ENCODE results near the gene ZNF544. TPM values are rescaled to one million over a fixed set of nuclear protein-coding genes. Genes with fewer than 3 reads are reported as not detected.

Gene ZNF544
- total RNA-seq, 6 experiments from 2014 or later = 6.1 to 16.5 (median 10.7) TPM

DNA sequence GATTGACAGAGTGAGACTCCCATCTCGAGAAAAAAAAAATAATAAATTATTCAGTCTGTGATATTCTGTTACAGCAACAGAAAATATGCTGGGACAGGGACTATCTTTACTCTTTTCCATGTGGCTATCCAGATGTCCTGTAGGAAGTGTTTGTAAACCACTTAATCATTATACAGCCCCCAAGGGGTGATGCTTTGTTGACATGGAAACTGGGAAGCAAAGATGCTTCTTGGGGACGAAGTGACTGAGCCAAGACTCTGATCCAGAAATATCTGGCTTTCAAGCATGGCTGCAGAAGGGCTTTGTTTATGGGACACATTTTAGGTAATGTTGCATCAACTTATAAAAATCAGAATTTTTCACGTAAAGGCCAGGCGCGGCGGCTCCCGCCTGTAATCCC lies 55.5 kb downstream of the ZNF544 start:
- Histone ChIP-seq H3K36me3 (peaks cover 0 to 27% (median 10%) of the 10 kb centered on the region in 4 donors), H3K9me3 (no peaks in the 10 kb centered on the region), H3K4me3 (no peak overlapping the region), H3K27me3 (no peaks in the 10 kb centered on the region), H3K4me1 (peaks cover 0 to 3% (median 0%) of the 10 kb centered on the region in 4 donors), H3K27ac (no peak overlapping the region)
- ATAC-seq (no peak), DNase-seq (no peak)
- intact Hi-C loops (cut with DNase I) = no loop called here
- WGBS (ENCODE audit: insufficient coverage, low coverage, low lambda C conversion rate, missing lambda C conversion rate) = 95% methylated on average over 7 of the region's 7 CpGs
- TF ChIP-seq, protein P1, sequence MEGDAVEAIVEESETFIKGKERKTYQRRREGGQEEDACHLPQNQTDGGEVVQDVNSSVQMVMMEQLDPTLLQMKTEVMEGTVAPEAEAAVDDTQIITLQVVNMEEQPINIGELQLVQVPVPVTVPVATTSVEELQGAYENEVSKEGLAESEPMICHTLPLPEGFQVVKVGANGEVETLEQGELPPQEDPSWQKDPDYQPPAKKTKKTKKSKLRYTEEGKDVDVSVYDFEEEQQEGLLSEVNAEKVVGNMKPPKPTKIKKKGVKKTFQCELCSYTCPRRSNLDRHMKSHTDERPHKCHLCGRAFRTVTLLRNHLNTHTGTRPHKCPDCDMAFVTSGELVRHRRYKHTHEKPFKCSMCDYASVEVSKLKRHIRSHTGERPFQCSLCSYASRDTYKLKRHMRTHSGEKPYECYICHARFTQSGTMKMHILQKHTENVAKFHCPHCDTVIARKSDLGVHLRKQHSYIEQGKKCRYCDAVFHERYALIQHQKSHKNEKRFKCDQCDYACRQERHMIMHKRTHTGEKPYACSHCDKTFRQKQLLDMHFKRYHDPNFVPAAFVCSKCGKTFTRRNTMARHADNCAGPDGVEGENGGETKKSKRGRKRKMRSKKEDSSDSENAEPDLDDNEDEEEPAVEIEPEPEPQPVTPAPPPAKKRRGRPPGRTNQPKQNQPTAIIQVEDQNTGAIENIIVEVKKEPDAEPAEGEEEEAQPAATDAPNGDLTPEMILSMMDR (IDR thresholded peaks at IDR 0.05) = no peak
- no peak for TF ChIP-seq POLR2A (IDR thresholded peaks at IDR 0.05)

DNA sequence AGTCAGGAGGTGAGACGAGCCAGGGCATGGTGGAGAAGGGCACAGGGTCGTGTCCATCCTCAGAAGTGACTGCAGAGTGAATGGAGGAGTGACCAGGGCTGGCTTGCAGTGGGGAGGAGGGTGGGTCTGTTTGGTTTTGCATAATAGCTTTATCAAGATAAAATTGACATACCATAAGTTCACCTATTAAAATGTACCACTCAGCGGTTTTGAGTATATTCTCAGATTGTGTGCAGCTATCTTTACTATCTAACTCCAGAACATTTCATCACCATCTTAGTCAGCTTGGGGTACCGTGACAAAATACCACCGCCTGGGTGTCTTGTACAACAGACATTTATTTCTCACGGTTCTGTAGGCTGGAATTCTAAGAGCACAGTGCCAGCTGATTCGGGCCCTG lies 63.2 kb downstream of the ZNF544 start:
- DNase-seq = no peak
- TF ChIP-seq POLR2A (IDR thresholded peaks at IDR 0.05) = no peak
- TF ChIP-seq, protein P1 (IDR thresholded peaks at IDR 0.05) = no peak
- H3K27me3 ChIP-seq = no peaks in the 10 kb centered on the region
- H3K4me1 ChIP-seq = no peaks in the 10 kb centered on the region
- no peak for ATAC-seq
- H3K36me3 ChIP-seq = peaks cover 0 to 39% (median 14%) of the 10 kb centered on the region in 4 donors
- H3K9me3 ChIP-seq = peaks cover 0 to 3% (median 0%) of the 10 kb centered on the region in 4 donors
- H3K27ac ChIP-seq = no peak overlapping the region
- no peak overlapping the region for H3K4me3 ChIP-seq
- intact Hi-C loops (cut with DNase I) = no loop called here
- 93% methylated on average over 6 of the region's 7 CpGs for WGBS (ENCODE audit: insufficient coverage, low coverage, low lambda C conversion rate, missing lambda C conversion rate)

DNA sequence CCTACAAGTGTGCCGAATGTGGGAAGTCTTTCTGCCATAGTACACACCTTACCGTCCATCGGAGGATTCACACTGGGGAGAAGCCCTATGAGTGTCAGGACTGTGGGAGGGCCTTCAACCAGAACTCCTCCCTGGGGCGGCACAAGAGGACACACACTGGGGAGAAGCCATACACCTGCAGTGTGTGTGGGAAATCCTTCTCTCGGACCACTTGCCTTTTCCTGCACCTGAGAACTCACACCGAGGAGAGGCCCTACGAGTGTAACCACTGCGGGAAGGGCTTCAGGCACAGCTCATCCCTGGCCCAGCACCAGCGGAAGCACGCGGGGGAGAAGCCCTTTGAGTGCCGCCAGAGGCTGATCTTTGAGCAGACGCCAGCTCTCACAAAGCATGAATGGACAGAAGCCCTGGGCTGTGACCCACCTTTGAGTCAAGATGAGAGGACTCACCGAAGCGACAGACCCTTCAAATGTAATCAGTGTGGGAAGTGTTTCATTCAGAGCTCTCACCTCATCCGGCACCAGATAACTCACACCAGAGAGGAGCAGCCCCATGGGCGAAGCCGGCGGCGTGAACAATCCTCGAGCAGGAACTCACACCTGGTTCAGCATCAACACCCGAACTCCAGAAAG lies 66.1 kb downstream of the ZNF544 start:
- TF ChIP-seq POLR2A (IDR thresholded peaks at IDR 0.05) = no peak
- TF ChIP-seq, protein P1 (IDR thresholded peaks at IDR 0.05) = no peak
- ATAC-seq (no peak), DNase-seq (no peak)
- no peaks in the 10 kb centered on the region for H3K27me3 ChIP-seq
- H3K4me3 ChIP-seq = no peak overlapping the region
- peaks cover 0 to 3% (median 0%) of the 10 kb centered on the region in 4 donors for H3K9me3 ChIP-seq
- intact Hi-C loops (cut with DNase I) = no loop called here
- H3K4me1 ChIP-seq = no peaks in the 10 kb centered on the region
- H3K36me3 ChIP-seq = peaks cover 0 to 28% (median 9%) of the 10 kb centered on the region in 4 donors
- no peak overlapping the region for H3K27ac ChIP-seq
- 96% methylated on average over 8 of the region's 22 CpGs for WGBS (ENCODE audit: insufficient coverage, low coverage, low lambda C conversion rate, missing lambda C conversion rate)

DNA sequence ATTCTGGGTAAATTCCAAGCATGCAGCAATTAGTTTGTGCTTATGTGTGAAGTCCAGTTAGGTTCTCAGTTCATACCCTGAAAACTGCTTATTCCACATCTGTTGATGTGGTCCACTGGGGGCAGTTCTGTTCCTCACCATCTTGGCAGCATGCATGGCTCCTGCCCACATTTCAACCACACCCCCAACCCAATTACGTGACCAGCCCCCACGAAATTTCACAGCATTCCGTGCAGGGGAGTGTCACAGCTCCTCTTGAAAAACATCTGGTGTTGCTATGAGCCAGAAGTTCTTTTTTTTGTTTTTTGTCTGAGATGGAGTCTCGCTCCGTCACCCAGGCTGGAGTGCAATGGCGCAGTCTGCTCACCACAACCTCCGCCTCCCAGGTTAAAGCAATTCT lies 67.4 kb downstream of the ZNF544 start:
- no peak overlapping the region for H3K4me3 ChIP-seq
- 100% methylated on average over 4 of the region's 7 CpGs for WGBS (ENCODE audit: insufficient coverage, low coverage, low lambda C conversion rate, missing lambda C conversion rate)
- no peak overlapping the region for H3K27ac ChIP-seq
- H3K4me1 ChIP-seq = no peaks in the 10 kb centered on the region
- no peak for ATAC-seq
- no peaks in the 10 kb centered on the region for H3K27me3 ChIP-seq
- intact Hi-C loops (cut with DNase I) = no loop called here
- H3K36me3 ChIP-seq = peaks cover 0 to 20% (median 5%) of the 10 kb centered on the region in 4 donors
- no peak for DNase-seq
- no peaks in the 10 kb centered on the region for H3K9me3 ChIP-seq
- TF ChIP-seq, protein P1 (IDR thresholded peaks at IDR 0.05) = no peak
- no peak for TF ChIP-seq POLR2A (IDR thresholded peaks at IDR 0.05)

Data from right lobe of liver (tissue), 6 donors.